Endometrium (tissue), 2 donors: ENCODE results near the gene FZD10.

Experiments
- FAIRE-seq: peaks from 2 replicates; lab custom pipeline; 2012; peaks lifted over from hg19 to GRCh38; lab: Jason Lieb, UNC
- donor health status: control.
- donor health status: control.

The FZD10 gene

DNA sequence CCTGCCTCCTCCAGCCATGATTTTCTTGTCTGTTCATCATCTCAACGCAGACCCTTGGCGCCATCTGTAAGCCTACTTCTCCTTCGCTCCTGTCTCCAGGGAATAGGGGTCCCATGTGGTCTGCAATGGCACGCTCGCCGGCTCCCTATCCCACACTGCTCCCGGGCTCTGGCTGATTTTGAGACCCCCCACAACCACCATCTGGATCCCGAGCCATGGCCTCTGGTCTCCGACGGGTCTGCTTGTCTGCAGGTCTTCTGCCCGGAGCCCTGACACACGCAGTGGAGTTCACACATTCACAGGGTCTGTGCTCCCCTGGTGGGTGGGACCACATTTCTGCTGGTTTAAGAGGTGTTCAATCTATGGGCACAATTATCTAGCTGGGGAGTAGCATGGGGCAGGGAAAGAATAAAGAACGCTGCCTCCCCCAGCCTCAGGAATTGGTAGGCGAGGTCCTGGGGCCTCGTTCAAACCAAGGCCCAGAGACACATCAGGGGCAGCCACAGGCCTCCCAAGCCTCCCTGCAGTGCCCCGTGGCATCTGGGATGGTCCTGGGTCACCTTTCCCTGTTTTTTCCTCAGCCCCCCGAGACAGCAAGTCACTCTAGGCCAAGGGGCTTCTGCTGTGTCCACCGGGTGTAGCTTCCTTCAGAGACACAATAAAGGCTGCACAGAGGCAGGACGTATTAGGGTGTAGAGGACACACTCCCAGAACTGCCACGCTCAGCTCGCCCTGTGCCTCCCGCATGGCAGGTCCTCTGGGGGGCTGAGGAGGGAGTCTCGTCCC is 21.5 kb downstream of the FZD10 start:
- FAIRE-seq, result no peak

DNA sequence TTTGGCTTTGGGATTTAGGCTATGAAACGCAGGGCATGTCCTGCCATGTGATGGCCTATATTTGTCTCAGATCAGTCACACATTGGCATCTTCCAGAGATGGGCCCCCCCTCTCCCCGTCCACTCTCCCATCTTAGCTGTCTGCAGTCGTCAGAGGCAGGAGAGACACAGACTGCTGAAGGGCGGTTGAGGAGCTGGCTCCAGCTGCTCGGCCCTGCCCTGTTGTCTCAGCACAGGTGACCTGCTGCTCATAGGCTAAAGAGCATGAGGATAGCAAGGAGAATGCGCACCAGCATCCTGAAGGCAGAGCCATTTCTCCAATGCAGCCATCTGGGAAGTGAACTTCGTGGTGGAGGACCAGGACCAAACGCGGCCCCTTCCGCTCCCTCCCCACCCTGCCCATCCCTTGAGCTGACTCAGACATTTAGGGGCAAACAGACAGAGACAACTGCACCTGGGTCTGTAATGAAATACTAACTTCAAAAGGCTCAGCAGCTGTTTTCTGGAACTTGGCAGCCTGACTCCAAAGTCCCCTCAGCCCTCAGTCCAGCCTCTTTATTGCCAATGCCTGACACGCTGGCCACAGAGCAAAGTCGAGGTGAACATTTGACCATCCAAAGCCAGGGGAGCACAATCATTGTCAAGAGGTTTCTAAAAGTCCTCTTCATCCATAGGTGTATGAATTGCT is 22.3 kb downstream of the FZD10 start:
- FAIRE-seq, result no peak

DNA sequence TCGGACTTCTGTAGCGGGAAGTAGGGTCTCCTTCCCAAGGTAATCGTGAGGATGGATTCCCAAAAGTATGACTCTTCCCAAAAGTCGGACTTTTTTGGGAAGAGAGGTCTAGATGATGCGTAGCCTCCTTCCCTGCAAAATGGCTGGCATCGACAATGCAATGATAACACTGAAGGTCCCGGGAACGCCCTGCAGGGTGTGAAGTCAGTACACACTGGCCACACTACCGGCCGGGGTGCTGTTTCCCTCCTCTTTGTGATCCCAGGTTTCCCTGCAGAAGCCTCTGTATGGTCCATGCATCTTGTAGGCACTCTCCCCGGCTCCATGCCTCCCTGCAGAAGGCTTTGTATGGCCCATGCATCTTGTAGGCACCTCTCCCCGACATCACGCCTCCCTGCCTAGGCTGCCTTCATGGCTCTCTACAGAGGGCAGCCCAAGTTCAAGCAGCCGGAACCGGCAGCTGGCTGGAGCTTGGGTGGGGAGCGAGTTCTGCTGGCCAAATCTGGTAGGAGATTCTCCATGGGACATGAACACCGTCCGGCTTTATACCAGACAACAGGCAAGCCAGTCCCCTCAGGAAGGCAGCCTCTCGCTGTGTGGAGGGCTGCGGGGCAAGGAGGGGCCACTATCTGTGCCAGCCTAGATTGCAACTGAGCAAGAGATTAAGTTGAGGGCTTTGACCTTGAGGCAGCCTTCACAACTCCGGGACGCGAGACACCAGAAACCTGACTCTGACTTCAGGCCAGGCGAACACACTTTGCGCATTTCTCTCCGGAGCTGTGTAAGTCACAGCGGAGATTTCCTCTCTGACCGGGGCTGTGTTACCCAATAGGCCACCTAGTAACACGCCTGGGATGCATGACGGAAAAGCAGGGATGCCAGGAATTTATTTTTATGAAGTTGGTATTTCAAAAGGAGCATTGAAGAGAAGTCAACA is 23.5 kb downstream of the FZD10 start:
- no peak for FAIRE-seq

DNA sequence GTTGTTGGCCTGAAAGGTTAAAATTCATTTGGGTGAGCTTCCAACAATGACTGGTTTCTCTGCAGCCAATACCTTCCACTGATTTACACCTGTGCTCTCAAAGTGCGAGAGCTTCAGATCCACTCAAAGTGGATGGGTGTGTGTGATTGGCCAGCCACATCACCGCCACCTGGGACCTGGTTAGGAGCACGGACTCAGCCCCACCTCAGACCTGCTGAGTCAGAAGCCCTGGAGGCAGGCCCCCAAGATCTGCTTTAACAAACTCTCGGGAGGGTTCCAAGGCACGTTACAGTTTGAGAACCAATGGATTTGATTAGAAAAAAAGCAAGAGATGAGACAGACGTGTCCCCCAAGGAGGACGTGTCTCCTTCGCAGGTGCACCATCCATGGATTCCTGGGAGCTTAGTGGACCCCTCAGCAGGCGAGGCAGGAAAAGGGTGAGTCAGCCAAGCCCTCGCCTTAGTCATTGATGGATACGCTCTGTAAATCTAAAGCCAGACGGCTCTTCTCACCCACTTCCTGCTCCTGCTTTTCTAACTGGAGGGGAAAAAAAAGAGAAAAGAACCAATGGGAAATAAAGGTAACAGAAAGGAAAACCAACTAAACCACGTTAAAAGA is 24.5 kb downstream of the FZD10 start:
- FAIRE-seq, result no peak

DNA sequence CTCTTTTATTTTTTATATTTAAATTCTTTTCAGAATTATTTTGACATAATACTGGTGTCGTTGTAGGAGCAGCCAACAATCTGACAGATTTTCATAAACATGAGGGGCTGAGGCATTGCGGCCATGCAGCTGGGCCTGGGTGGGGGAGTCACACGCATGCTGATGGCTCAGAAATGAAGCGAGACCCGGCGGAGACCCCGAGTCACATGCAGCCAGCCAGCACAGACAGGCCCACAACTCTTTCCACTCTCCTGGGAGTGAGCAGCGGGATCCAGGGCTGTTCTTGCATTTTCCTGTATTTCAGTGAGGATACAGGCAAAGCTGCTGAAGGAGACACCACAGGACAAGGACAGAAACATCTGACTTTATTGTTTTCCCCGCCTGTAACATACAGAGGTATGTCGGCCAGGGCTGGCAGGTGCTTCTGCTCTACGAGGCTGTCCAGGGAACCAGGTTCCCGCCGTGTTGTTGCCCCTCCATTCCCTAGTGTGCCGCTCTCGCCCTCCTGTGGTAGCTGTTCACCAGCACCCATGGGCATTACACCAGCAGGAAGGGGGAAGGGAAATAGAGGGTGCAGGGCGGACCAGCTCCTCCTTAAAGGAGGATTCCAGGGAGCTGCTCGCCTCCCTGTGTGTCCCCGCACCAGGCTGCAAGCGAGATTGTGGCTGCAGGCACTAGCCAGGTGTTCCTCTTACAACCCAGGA is 30.5 kb downstream of the FZD10 start:
- FAIRE-seq, result no peak

DNA sequence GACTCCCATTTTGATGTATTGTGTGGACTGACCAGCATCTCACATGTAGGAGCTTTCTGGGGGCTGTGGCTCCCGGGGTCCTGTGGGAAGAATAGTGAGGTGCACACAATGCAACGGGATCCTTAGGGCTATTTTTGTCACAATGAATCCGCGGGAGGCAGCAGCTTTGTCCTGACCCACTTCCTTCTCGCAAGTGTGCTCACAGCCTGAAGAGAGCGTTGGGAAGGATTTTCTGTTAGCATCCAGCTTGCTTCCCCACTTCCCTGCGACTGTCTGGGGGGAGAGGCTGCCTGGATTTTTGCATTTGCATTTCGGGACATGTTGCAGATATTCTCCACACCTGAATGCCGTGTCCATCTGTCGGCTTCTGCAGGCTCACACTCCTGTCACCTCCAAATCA is 31.9 kb downstream of the FZD10 start:
- FAIRE-seq, result no peak

DNA sequence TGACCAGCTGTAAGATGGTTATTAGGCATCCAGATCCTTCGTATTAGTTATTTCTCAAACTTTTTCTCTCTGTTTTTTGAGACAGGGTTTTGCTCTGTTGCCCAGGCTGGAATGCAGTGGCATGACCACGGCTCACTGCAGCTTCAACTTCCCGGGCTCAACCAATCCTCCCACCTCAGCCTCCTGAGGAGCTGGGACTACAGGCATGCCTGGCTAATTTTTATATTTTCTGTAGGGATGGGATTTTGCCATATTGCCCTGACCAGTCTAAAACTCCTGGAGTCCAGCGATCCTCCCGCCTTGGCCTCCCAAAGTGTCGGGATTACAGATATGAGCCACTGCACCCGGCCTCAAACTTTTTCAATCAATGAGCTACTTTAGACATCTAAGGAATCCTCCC is 33.1 kb downstream of the FZD10 start:
- no peak for FAIRE-seq

DNA sequence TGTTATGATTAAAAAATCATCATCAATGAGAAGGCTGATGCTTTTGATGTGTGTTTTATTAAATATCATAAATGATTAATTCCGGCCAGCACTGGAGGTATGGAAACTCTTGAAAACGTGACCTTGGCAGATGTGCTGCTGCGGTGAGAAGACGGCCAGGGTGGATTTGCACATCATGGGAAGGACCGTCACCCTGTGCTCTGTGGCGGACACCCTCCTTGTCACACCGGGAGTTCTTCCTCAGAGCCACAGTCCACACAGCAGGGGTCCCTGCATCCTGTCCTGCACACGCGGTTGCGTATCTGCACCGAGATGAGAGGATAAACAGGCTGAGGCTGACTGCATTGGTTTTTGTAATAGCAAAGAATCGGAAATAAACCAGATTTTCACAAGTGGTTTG is 33.5 kb downstream of the FZD10 start:
- FAIRE-seq, result no peak

DNA sequence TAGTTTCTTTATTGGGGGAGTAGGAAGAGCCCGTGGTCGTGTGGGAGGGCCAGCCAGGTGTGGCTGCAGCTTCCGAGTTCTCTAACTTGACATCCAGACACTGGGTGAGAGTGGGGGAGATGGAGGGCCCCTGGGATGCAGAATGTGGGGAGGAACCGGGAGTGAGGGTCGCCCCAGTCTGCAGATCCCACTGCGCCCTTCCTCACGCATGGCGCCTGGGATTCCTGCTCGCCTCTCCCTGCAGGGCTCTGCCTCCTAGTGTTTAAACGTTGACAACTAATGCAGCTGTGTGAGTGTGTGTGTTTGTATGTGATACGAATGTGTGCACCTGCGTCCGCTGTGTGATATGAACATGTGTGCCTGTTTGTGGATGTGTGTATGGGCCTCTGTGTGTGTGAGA is 34.6 kb downstream of the FZD10 start:
- FAIRE-seq, result no peak

DNA sequence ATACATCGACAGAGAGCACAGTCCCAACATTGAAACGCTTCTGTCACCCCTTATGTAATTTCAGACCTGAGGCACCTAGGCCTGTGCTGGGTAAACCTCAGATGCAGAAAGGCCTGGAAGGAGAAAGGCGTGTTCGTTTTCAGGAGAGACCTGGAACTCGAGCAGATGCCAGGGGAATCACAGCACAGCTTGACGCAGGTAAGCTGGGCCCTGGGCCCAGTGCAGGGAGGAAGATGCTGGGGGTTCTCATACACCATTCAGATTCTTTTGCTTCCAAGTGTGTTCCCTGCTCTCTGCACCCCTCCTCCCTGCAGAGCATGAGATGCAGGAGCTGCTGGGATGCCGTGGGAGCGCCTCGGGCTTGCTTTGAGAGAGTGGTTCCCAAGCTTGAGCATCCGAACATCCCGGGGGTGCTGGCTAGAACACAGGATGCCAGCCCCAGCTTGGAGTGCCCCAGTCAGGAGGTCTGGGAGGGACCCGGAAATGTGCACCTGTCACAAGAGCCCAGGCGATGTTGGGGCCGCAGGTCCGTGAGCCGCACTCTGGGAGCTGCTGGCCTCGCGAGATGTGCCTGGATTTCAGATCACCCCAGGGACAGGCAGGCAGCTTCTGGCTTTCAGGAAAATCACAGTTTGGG is 35.9 kb downstream of the FZD10 start:
- no peak for FAIRE-seq

DNA sequence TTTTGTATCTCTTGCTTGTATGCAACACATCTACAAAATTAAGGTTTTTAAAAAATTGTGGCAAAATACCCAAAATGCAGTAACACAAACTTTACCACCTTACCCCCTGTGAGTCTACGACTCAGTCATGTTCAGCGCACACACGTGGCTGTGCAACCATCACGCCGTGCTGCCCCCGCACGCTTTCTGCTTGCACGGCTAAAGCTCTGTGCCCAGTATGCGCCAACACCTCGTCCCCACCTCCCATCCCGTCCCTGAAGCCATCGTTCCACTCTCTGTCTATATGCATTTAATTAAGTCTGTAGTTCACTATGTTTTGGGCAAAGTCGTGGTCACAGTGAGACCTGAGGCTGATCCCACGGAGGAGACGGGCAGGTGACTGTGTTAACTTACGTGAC is 36.4 kb downstream of the FZD10 start:
- no peak for FAIRE-seq

DNA sequence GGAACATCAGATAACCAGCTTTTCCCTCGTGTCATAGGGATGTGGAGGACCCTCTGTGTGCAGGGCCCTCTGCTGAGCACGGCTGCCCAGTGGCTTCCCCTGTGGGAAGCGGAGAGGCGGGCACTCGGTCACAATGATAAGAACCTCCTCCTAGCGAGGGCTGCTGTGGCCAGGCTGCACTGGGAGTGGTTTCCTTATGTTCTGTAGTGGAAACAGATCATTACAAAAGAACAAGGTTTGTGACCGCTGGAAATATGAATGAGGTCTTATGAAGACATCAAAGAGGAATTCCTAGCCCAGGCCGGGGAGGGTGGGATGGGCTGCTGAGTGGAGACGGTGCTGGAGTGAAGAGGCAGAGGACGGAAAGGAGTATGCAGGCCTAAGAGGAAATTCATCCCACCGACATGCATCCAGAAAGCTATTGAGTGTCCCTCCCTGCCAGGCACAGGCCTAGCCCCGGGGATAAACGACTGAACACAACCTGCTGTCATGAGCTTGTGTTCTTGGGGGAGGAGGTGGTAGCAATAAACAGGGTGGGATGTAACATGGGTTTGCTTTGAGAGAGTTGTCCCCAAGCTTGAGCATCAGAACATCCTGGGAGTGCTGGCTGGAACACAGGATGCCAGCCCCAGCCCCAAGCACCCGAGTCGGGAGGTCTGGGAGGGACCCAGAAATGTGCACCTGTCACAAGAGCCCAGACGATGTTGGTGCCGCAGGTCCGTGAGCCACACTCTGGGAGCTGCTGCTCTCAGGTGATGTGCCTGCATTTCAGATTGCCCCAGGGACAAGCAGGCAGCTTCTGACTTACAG is 37.5 kb downstream of the FZD10 start:
- no peak for FAIRE-seq

DNA sequence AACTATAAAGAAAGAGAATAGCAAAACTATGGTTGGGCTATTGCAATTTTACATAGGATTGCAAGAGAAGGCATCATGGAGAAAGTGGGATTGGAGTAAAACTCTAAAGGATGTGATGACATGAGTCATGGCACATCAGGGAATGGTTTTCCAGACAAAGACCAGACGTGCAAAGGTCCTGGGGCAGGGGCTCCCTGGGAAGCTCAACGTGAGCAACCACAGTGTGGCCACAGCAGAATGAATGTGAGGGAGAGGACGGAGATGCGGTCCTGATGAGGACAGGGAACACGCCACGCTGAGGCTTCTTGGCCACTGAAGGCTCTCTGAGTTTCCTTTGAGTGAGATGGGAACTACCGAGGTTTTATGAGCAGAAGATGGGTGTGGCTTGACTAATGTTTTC is 38.2 kb downstream of the FZD10 start:
- no peak for FAIRE-seq

DNA sequence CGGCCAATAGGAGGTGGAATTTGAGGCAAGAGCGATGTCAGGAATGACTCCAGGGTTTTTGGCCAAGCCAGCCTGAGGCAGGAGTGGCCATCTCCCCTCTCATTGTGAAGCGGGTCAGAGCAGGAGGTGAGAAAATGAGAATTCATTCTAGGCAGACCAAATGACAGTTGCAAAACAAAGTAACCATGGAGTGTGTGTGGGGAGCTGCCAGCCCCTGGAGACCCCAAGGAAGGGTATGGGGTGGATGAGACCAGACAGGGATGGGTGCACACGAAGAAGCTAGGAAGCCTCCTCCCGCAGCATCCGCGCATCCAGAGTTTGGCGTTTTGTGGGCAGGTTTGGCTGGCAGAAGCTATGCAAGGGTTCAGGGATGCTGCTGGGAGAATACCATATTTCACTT is 38.8 kb downstream of the FZD10 start:
- no peak for FAIRE-seq

DNA sequence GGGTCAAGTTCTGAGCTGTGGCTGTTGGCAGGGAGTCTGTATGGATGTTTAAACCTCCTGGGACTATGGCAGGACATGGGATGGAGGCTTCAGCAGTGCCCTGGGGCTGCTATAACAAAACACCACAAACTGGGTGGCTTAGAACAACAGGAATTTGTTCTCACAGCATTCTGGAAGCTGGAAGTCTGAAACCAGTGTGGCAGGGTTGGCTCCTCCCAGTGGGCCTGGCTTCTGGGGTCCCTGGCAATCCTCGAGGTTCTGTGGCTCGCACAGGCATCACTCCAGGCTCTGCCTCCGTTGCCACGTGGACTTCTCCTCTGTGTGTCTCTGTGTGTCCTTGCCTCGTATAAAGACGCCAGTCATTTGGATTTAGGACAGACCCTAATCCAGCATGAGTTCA is 39.9 kb downstream of the FZD10 start:
- no peak for FAIRE-seq

DNA sequence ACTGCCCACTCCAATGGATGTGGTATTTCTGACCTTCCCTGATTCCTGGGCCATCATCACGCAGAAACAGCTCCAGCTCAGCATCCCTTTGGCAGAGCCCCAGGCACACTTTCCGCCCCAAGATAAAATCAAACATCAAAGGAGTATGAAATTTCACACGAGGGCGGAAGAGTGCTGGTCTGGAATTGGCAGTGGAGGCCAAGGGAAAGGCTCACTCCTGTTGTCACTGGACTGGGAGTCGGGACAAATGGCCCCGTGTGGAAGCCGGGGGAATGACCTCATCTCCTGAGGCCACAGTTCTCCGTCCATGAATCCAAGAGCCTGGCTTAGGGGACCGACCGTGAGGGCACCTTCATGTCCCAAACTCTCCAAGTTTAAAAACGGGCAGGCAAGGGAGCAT is 40.9 kb downstream of the FZD10 start:
- no peak for FAIRE-seq

DNA sequence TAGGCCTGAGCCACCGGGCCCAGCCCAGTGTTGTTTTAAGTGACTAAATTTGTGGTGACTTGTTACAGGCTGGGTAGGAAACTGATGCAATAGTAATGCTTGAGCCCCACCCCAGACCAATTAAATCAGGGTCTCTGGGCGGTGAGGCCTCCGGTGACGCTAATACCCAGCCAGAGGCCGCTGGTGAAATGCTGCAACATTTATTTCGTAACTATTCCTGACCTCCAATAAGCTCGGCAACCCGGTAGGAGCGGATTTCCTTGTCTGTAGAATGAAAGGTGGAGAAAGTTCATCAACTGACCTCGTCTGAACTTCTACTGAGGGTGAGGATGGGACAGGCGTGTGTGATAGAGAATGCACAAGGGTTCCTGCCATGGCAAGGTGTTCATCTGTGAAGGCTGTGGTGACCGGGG is 42.3 kb downstream of the FZD10 start:
- no peak for FAIRE-seq

DNA sequence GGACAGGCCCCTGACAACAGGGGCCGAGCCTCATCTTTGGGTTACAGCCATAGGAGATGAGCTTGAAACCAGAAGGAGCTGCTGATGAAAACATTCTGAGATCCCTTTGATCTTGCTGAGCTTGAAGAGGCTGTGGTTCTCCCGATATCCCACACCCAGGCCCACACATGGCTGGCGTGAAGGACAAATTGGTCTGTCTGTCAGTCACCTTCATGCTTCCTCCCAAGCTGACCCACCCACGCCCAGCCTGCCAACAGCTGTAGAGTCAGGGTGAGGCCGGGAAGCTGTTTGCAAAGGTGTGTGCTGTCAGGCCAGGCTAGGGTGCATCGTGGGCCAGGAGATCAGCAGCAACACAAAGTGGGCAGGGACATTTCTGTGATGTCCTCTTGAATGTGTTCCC is 43.2 kb downstream of the FZD10 start:
- FAIRE-seq, result no peak

DNA sequence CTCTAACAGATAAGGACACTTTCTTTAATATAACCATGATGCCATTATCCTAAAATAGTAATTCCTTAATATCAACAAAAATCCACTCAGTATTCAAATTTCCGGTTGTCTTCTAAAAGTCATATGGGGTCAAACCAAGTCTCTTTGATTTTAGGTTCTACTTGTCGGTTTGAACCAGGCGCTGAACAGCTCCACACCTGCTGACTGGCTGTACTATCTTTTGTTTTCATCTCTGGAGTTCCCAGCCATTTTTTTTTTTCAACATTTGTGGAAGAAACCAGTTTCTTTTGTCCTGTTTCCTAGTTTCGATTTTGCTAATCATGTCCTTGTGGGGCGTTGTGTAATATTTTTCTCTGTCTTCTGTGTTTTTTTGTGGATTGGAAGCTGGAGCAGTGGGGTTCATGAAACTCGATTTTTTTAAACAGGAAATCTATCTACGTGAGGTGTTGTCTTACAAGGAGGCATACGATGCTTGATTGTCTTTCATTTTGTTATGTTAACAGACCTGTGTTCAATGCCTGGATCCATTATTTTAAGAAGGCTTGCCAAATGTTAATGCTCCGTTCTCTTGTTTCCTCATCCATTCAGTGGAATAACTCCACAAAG is 50.2 kb downstream of the FZD10 start:
- FAIRE-seq, result no peak

DNA sequence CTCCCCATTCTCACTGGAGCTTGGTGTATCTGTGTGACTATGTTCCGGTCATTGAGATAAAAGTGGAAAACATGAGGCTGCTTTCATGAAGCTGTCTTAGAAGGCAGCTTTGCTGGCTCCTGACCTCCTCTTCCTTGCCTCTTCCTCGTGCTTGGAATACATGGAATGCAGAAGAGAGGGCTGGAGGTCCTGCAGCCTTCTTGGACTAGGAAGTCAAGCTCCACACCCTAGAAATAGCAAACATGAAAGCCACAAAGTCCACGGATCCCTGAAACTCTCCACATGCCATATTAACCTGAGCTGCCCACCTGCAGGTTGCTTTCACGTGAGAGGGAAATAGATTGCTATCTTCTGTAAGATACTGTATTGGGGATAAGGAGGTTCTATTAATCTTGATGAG is 51.0 kb downstream of the FZD10 start:
- FAIRE-seq, result no peak
